Left kidney (tissue), 8 donors: ENCODE measurements around the gene CD209. TPM values are rescaled to one million over a fixed set of nuclear protein-coding genes. Genes with fewer than 3 reads are reported as not detected.
"Not testable (repeated sequence)": the region's sequence is repeated elsewhere in the genome, so short reads cannot be mapped to it uniquely, and the experiment has no call there.

ENCODE experiments used
- DNase-seq: peaks from one replicate; pipeline ENCODE4 v3.0.0-alpha.2; 2013
- long read RNA-seq, 8 donors: transcript quantifications; one replicate each; lab custom pipeline, GENCODE V29; 2026
- polyA plus RNA-seq: library from polyadenylated mRNA; unstranded; fragments of 120-200 nt; gene quantifications from one replicate; pipeline ENCODE4 v1.2.1, GENCODE V29; 2013; ENCODE audit not compliant: insufficient read length

Gene CD209
- 1.4 TPM for polyA plus RNA-seq
- long read RNA-seq, donor 1 = 0 reads
- long read RNA-seq, donor 2 = 0 reads
- long read RNA-seq, donor 3 = 0 reads
- long read RNA-seq, donor 4 = 0 reads
- long read RNA-seq, donor 5, full-length matches to known transcripts = 1 of 1 reads
- long read RNA-seq, donor 5, partial matches to known transcripts = 0 of 1 reads
- long read RNA-seq, donor 5, other reads (novel, unspliced or antisense) = 0 of 1 reads
- long read RNA-seq, donor 6 = 0 reads
- long read RNA-seq, donor 7, partial matches to known transcripts = 0 of 1 reads
- long read RNA-seq, donor 7, other reads (novel, unspliced or antisense) = 0 of 1 reads
- long read RNA-seq, donor 8, partial matches to known transcripts = 0 of 1 reads
- long read RNA-seq, donor 8, other reads (novel, unspliced or antisense) = 0 of 1 reads

GRCh38 chr19:7746903-7747884 lies at the start of gene CD209:
TSS of gene CD209 (minus strand) at chr19:7747534. CDS start at chr19:7747511, 23 bp downstream.
- peak; percentile 39 for DNase-seq

GRCh38 chr19:7795555-7796161 lies 48.3 kb upstream of the CD209 start:
- no peak for DNase-seq

GRCh38 chr19:7793493-7793892 lies 46.2 kb upstream of the CD209 start:
- DNase-seq = no peak

- not testable (repeated sequence) for DNase-seq
Measured at GRCh38 chr19:7792701-7793100, 45.4 kb upstream of the CD209 start.

GRCh38 chr19:7792281-7792680 lies 44.9 kb upstream of the CD209 start:
- peak; percentile 64 for DNase-seq

- no peak for DNase-seq
Measured at GRCh38 chr19:7790416-7790815, 43.1 kb upstream of the CD209 start.

- no peak for DNase-seq
Measured at GRCh38 chr19:7789447-7789846, 42.1 kb upstream of the CD209 start.

- no peak for DNase-seq
Measured at GRCh38 chr19:7788933-7789323, 41.6 kb upstream of the CD209 start.

GRCh38 chr19:7788178-7788932 lies 41.0 kb upstream of the CD209 start:
- no peak for DNase-seq

- DNase-seq = no peak
Measured at GRCh38 chr19:7787602-7788177, 40.4 kb upstream of the CD209 start.

GRCh38 chr19:7787141-7787540 lies 39.8 kb upstream of the CD209 start:
- DNase-seq = no peak

GRCh38 chr19:7784856-7785255 lies 37.5 kb upstream of the CD209 start:
- no peak for DNase-seq

- DNase-seq = no peak
Measured at GRCh38 chr19:7783991-7784423, 36.7 kb upstream of the CD209 start.

GRCh38 chr19:7781157-7781556 lies 33.8 kb upstream of the CD209 start:
- DNase-seq = no peak

GRCh38 chr19:7779631-7780486 lies 32.5 kb upstream of the CD209 start:
- DNase-seq = no peak

GRCh38 chr19:7778081-7778480 lies 30.7 kb upstream of the CD209 start:
- DNase-seq = no peak

- DNase-seq = no peak
Measured at GRCh38 chr19:7775761-7776160, 28.4 kb upstream of the CD209 start.

- DNase-seq = no peak
Measured at GRCh38 chr19:7773841-7774240, 26.5 kb upstream of the CD209 start.

GRCh38 chr19:7772752-7773291 lies 25.5 kb upstream of the CD209 start:
- DNase-seq = no peak

GRCh38 chr19:7771072-7771471 lies 23.7 kb upstream of the CD209 start:
- no peak for DNase-seq
